HUES48 (cell line): Measurements from ENCODE around the gene HS6ST2.

ENCODE experiments used
- H3K27ac ChIP-seq: one replicate; pipeline ENCODE4 v1.7.0; 2013; ENCODE audit warnings: low read depth, low read length, inconsistent platforms
- H3K27me3 ChIP-seq: 2 replicates; pipeline ENCODE4 v1.6.1; 2013; ENCODE audit warnings: mild to moderate bottlenecking, low read length; ENCODE audit not compliant: control insufficient read depth, insufficient read depth
- H3K36me3 ChIP-seq: 2 replicates; pipeline ENCODE4 v1.6.1; 2013; ENCODE audit warnings: low read length; ENCODE audit not compliant: control insufficient read depth, insufficient read depth
- H3K4me1 ChIP-seq: 2 replicates; pipeline ENCODE4 v1.6.1; 2013; ENCODE audit warnings: mild to moderate bottlenecking, low read length; ENCODE audit not compliant: control insufficient read depth, insufficient read depth
- H3K4me3 ChIP-seq: 2 replicates; pipeline ENCODE4 v1.5.1; 2013; ENCODE audit warnings: mild to moderate bottlenecking, low read depth, low read length
- H3K9ac ChIP-seq: 2 replicates; pipeline ENCODE4 v1.6.1; 2013; ENCODE audit warnings: mild to moderate bottlenecking, low read depth, low read length, moderate library complexity
- H3K9me3 ChIP-seq: 2 replicates; pipeline ENCODE4 v1.6.1; 2013; ENCODE audit warnings: low read length; ENCODE audit not compliant: control insufficient read depth, insufficient read depth

The HS6ST2 gene

GRCh38 chrX:132820675-132821074 is 137.8 kb downstream of the HS6ST2 start:
- H3K36me3 ChIP-seq = no peaks in the 10 kb centered on the region
- peaks cover 39% of the 10 kb centered on the region for H3K4me1 ChIP-seq
- no peaks in the 10 kb centered on the region for H3K9me3 ChIP-seq
- H3K9ac ChIP-seq = no peak overlapping the region
- no peaks in the 10 kb centered on the region for H3K27me3 ChIP-seq
- no peak overlapping the region for H3K4me3 ChIP-seq
- H3K27ac ChIP-seq = no peak overlapping the region

- Histone ChIP-seq H3K9me3 (no peaks in the 10 kb centered on the region), H3K4me1 (peaks cover 39% of the 10 kb centered on the region), H3K9ac (no peak overlapping the region), H3K27me3 (no peaks in the 10 kb centered on the region; the same call in 1 of the 2 replicates), H3K27ac (no peak overlapping the region), H3K4me3 (no peak overlapping the region), H3K36me3 (no peaks in the 10 kb centered on the region)
Observed at GRCh38 chrX:132819711-132820264, 138.6 kb downstream of the HS6ST2 start.

GRCh38 chrX:132818638-132819037 is 139.8 kb downstream of the HS6ST2 start:
- Histone ChIP-seq H3K4me3 (peak overlapping the region; percentile 5; the same call in 1 of the 2 replicates), H3K27ac (no peak overlapping the region), H3K4me1 (peaks cover 39% of the 10 kb centered on the region), H3K9ac (no peak overlapping the region), H3K27me3 (no peaks in the 10 kb centered on the region; the same call in 1 of the 2 replicates), H3K9me3 (no peaks in the 10 kb centered on the region), H3K36me3 (no peaks in the 10 kb centered on the region)

GRCh38 chrX:132815643-132816042 is 142.8 kb downstream of the HS6ST2 start:
- Histone ChIP-seq H3K27me3 (no peaks in the 10 kb centered on the region; the same call in 1 of the 2 replicates), H3K4me1 (peaks cover 35% of the 10 kb centered on the region), H3K36me3 (no peaks in the 10 kb centered on the region), H3K9me3 (no peaks in the 10 kb centered on the region), H3K9ac (no peak overlapping the region), H3K27ac (no peak overlapping the region), H3K4me3 (no peak overlapping the region)

GRCh38 chrX:132810964-132811712 is 147.3 kb downstream of the HS6ST2 start:
- Histone ChIP-seq H3K27ac (no peak overlapping the region), H3K36me3 (no peaks in the 10 kb centered on the region), H3K4me3 (no peak overlapping the region), H3K27me3 (no peaks in the 10 kb centered on the region; the same call in 1 of the 2 replicates), H3K4me1 (no peaks in the 10 kb centered on the region), H3K9me3 (no peaks in the 10 kb centered on the region), H3K9ac (no peak overlapping the region)

GRCh38 chrX:132810488-132810887 is 147.9 kb downstream of the HS6ST2 start:
- Histone ChIP-seq H3K27ac (no peak overlapping the region), H3K4me1 (no peaks in the 10 kb centered on the region), H3K4me3 (no peak overlapping the region), H3K9ac (no peak overlapping the region), H3K36me3 (no peaks in the 10 kb centered on the region), H3K27me3 (no peaks in the 10 kb centered on the region; the same call in 1 of the 2 replicates), H3K9me3 (no peaks in the 10 kb centered on the region)

- no peaks in the 10 kb centered on the region for H3K4me1 ChIP-seq
- no peak overlapping the region for H3K9ac ChIP-seq
- H3K4me3 ChIP-seq = no peak overlapping the region
- no peak overlapping the region for H3K27ac ChIP-seq
- H3K27me3 ChIP-seq = no peaks in the 10 kb centered on the region
- no peaks in the 10 kb centered on the region for H3K36me3 ChIP-seq
- H3K9me3 ChIP-seq = no peaks in the 10 kb centered on the region
Observed at GRCh38 chrX:132809581-132809980, 148.8 kb downstream of the HS6ST2 start.

GRCh38 chrX:132807411-132808030 is 150.9 kb downstream of the HS6ST2 start:
- Histone ChIP-seq H3K9me3 (no peaks in the 10 kb centered on the region), H3K9ac (no peak overlapping the region), H3K27me3 (no peaks in the 10 kb centered on the region), H3K36me3 (no peaks in the 10 kb centered on the region), H3K4me3 (no peak overlapping the region), H3K27ac (no peak overlapping the region), H3K4me1 (peaks cover 7% of the 10 kb centered on the region)

GRCh38 chrX:132802033-132802432 is 156.4 kb downstream of the HS6ST2 start:
- Histone ChIP-seq H3K9ac (no peak overlapping the region), H3K9me3 (no peaks in the 10 kb centered on the region), H3K4me1 (peaks cover 10% of the 10 kb centered on the region), H3K27me3 (peaks cover 4% of the 10 kb centered on the region; the same call in 1 of the 2 replicates), H3K36me3 (no peaks in the 10 kb centered on the region), H3K27ac (no peak overlapping the region), H3K4me3 (no peak overlapping the region)

- Histone ChIP-seq H3K27ac (no peak overlapping the region), H3K36me3 (no peaks in the 10 kb centered on the region), H3K4me3 (no peak overlapping the region), H3K9me3 (no peaks in the 10 kb centered on the region), H3K27me3 (0 out of 2 replicates have a peak, but pooled peaks cover 2% of the 10 kb centered on the region), H3K9ac (no peak overlapping the region), H3K4me1 (no peaks in the 10 kb centered on the region)
Observed at GRCh38 chrX:132795181-132795580, 163.2 kb downstream of the HS6ST2 start.

GRCh38 chrX:132791714-132792113 is 166.7 kb downstream of the HS6ST2 start:
- H3K27me3 ChIP-seq = 0 out of 2 replicates have a peak, but pooled peaks cover 2% of the 10 kb centered on the region
- no peaks in the 10 kb centered on the region for H3K36me3 ChIP-seq
- H3K4me1 ChIP-seq = no peaks in the 10 kb centered on the region

More at GRCh38 chrX:132791714-132792113, 166.7 kb downstream of the HS6ST2 start:
- Histone ChIP-seq H3K9ac (no peak overlapping the region), H3K9me3 (no peaks in the 10 kb centered on the region), H3K4me3 (no peak overlapping the region), H3K27ac (no peak overlapping the region)
